Activated CD8-positive, alpha-beta memory T cell treated with anti-CD3 and anti-CD28 coated beads, Interleukin-2, amount 50 U/mL, for 4 hours (primary cell): ENCODE data around the gene OCSTAMP.
A peak's percentile ranks its signal among the peaks of the same experiment; 100 is the strongest.

Source experiments
- DNase-seq: peaks from one replicate; pipeline ENCODE4 v3.0.0-alpha.2; 2020

Gene OCSTAMP

GRCh38 chr20:46572790-46573189 lies 22.3 kb upstream of the OCSTAMP start:
- no peak for DNase-seq

- no peak for DNase-seq
Observed at GRCh38 chr20:46572153-46572552, 21.7 kb upstream of the OCSTAMP start.

- no peak for DNase-seq
Observed at GRCh38 chr20:46571418-46571817, 21.0 kb upstream of the OCSTAMP start.

- DNase-seq, result no peak
Observed at GRCh38 chr20:46570956-46571355, 20.5 kb upstream of the OCSTAMP start.

- no peak for DNase-seq
Observed at GRCh38 chr20:46569961-46570360, 19.5 kb upstream of the OCSTAMP start.

- DNase-seq, result no peak
Observed at GRCh38 chr20:46568570-46569129, 18.2 kb upstream of the OCSTAMP start.

GRCh38 chr20:46566125-46566524 lies 15.7 kb upstream of the OCSTAMP start:
- no peak for DNase-seq

GRCh38 chr20:46564241-46564957 lies 13.9 kb upstream of the OCSTAMP start:
- DNase-seq, result no peak

GRCh38 chr20:46563860-46564221 lies 13.4 kb upstream of the OCSTAMP start:
- no peak for DNase-seq

GRCh38 chr20:46563170-46563859 lies 12.9 kb upstream of the OCSTAMP start:
- no peak for DNase-seq

GRCh38 chr20:46562373-46563169 lies 12.1 kb upstream of the OCSTAMP start:
- DNase-seq, result peak; percentile 67

- DNase-seq, result no peak
Observed at GRCh38 chr20:46562009-46562372, 11.5 kb upstream of the OCSTAMP start.

- DNase-seq, result no peak
Observed at GRCh38 chr20:46559685-46560440, 9.4 kb upstream of the OCSTAMP start.

- DNase-seq, result no peak
Observed at GRCh38 chr20:46559001-46559400, 8.5 kb upstream of the OCSTAMP start.

- DNase-seq, result no peak
Observed at GRCh38 chr20:46558511-46558959, 8.1 kb upstream of the OCSTAMP start.

- DNase-seq, result no peak
Observed at GRCh38 chr20:46557231-46557956, 6.9 kb upstream of the OCSTAMP start.

GRCh38 chr20:46555370-46555956 lies 5.0 kb upstream of the OCSTAMP start:
- DNase-seq, result no peak

- no peak for DNase-seq
Observed at GRCh38 chr20:46554828-46555227, 4.4 kb upstream of the OCSTAMP start.

- no peak for DNase-seq
Observed at GRCh38 chr20:46553926-46554325, 3.5 kb upstream of the OCSTAMP start.

- DNase-seq, result peak; percentile 32
Observed at GRCh38 chr20:46552460-46553420, 2.3 kb upstream of the OCSTAMP start.
